Peyer's patch (tissue), 4 donors: ENCODE measurements around the gene TMEM91.

Source experiments
- POLR2A ChIP-seq, 2 donors: fragments of 450-650 bp; IDR thresholded peaks; one replicate each; pipeline ENCODE4 v1.5.1; 2017; ENCODE audit warnings: antibody characterized with exemption in 2 of 2, mild to moderate bottlenecking in 2 of 2, moderate library complexity in 2 of 2
- TF ChIP-seq, protein P1 (sequence below), 6 experiments: fragments of 450-650 bp in 4 of 6; fragments of 200-600 bp in 2 of 6; sonication (generic) in 1 of 6; IDR thresholded peaks; one replicate each; pipeline ENCODE4 v1.5.1; 2017 to 2019; ENCODE audit warnings: antibody characterized with exemption in 6 of 6, mild to moderate bottlenecking in 3 of 6, moderate library complexity in 1 of 6

DNA sequence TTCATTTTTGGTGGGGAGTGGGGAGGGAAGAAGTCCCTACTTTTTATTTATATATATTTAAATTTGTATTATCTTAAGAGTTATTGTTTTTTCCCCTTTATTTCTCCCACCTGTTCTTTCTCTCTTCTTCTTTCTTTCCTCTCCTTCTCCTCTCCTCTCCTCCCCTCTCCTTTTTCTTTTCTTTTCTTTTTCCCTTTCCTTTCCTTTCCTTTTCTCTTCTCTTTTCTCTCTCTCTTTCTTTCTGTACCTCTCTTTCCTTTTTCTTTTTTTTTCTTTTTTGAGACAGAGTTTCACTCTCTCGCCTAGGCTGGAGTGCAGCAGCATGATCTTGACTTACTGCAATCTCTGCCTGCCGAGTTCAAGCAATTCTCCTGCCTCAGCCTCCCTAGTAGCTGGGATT is 23.2 kb downstream of the TMEM91 start:
- TF ChIP-seq, protein P1, sequence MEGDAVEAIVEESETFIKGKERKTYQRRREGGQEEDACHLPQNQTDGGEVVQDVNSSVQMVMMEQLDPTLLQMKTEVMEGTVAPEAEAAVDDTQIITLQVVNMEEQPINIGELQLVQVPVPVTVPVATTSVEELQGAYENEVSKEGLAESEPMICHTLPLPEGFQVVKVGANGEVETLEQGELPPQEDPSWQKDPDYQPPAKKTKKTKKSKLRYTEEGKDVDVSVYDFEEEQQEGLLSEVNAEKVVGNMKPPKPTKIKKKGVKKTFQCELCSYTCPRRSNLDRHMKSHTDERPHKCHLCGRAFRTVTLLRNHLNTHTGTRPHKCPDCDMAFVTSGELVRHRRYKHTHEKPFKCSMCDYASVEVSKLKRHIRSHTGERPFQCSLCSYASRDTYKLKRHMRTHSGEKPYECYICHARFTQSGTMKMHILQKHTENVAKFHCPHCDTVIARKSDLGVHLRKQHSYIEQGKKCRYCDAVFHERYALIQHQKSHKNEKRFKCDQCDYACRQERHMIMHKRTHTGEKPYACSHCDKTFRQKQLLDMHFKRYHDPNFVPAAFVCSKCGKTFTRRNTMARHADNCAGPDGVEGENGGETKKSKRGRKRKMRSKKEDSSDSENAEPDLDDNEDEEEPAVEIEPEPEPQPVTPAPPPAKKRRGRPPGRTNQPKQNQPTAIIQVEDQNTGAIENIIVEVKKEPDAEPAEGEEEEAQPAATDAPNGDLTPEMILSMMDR (IDR thresholded peaks at IDR 0.05) = no peak
- TF ChIP-seq POLR2A (IDR thresholded peaks at IDR 0.05) = no peak
